Naive thymus-derived CD4-positive, alpha-beta T cell (primary cell): ENCODE measurements around the gene SAMD11. TPM values are rescaled to one million over a fixed set of nuclear protein-coding genes. Genes with fewer than 3 reads are reported as not detected.

Source experiments
- ATAC-seq: fragments of 150-1000 bp; cut with Tn5 transposase; 2 replicates; pipeline ENCODE4 v1.10.0; 2021; ENCODE audit warnings: mild to moderate bottlenecking, moderate library complexity
- CTCF ChIA-PET: fragments of 350-600 bp; sonication (Branson Sonifier 250); formaldehyde crosslinking; loops from one replicate; lab custom pipeline; 2021; ENCODE audit warnings: antibody characterized with exemption; lab: Charles Lee
- POLR2A ChIA-PET: fragments of 350-600 bp; sonication (Branson Sonifier 250); formaldehyde crosslinking; loops from one replicate; lab custom pipeline; 2021; ENCODE audit warnings: antibody characterized with exemption, inconsistent platforms; lab: Charles Lee
- DNase-seq, 9 donors: peaks; one replicate each; pipeline versions ENCODE4 v3.0.0 to v3.0.0-alpha.2; 2020 to 2022; ENCODE audit warnings: mixed read lengths in 1 of 9
- H3K27ac ChIP-seq: one replicate; pipeline ENCODE4 v1.7.0; 2013; ENCODE audit warnings: mild to moderate bottlenecking, low read depth, low read length, moderate library complexity
- H3K27me3 ChIP-seq, 2 donors: one replicate each; pipeline ENCODE4 v1.7.0; 2013; ENCODE audit warnings: low read length in 2 of 2, mild to moderate bottlenecking in 2 of 2, moderate library complexity in 2 of 2; ENCODE audit not compliant: control insufficient read depth in 2 of 2, insufficient read depth in 2 of 2
- H3K36me3 ChIP-seq, 3 experiments: 1 replicate in 2 of 3; 2 replicates in 1 of 3; pipeline ENCODE4 v1.7.0; 2013; ENCODE audit warnings: low read length in 3 of 3, mild to moderate bottlenecking in 3 of 3, moderate library complexity in 1 of 3; ENCODE audit not compliant: insufficient read depth in 3 of 3, control insufficient read depth in 2 of 3
- H3K4me1 ChIP-seq, 2 donors: one replicate each; pipeline ENCODE4 v1.7.0; 2013; ENCODE audit warnings: low read length in 2 of 2, mild to moderate bottlenecking in 2 of 2, moderate library complexity in 1 of 2; ENCODE audit not compliant: control insufficient read depth in 2 of 2, insufficient read depth in 2 of 2
- H3K4me3 ChIP-seq: 2 replicates; pipeline ENCODE4 v1.7.0; 2013; ENCODE audit warnings: mild to moderate bottlenecking, low read length
- H3K9me3 ChIP-seq, 3 experiments: 1 replicate in 2 of 3; 2 replicates in 1 of 3; pipeline ENCODE4 v1.7.0; 2013; ENCODE audit warnings: low read length in 3 of 3; ENCODE audit not compliant: control insufficient read depth in 2 of 3
- H3K27ac Mint-ChIP-seq, 9 donors: one replicate each; pipeline ENCODE4 v1.8.0; 2020 to 2022; ENCODE audit warnings: mixed read lengths in 9 of 9, mild to moderate bottlenecking in 8 of 9, moderate library complexity in 5 of 9, inconsistent platforms in 2 of 9
- H3K27me3 Mint-ChIP-seq, 5 donors: one replicate each; pipeline ENCODE4 v1.8.0; 2021 to 2022; ENCODE audit warnings: mixed read lengths in 5 of 5, mild to moderate bottlenecking in 1 of 5
- H3K36me3 Mint-ChIP-seq, 5 donors: one replicate each; pipeline ENCODE4 v1.8.0; 2020 to 2022; ENCODE audit warnings: mixed read lengths in 5 of 5, mild to moderate bottlenecking in 3 of 5, inconsistent platforms in 1 of 5
- H3K4me1 Mint-ChIP-seq, 7 donors: one replicate each; pipeline ENCODE4 v1.8.0; 2020 to 2022; ENCODE audit warnings: mixed read lengths in 7 of 7, mild to moderate bottlenecking in 3 of 7, inconsistent platforms in 1 of 7
- H3K4me3 Mint-ChIP-seq, 10 donors: one replicate each; pipeline ENCODE4 v1.8.0; 2020 to 2022; ENCODE audit warnings: mild to moderate bottlenecking in 10 of 10, mixed read lengths in 10 of 10, moderate library complexity in 6 of 10, inconsistent platforms in 2 of 10
- H3K9me3 Mint-ChIP-seq, 11 donors: one replicate each; pipeline ENCODE4 v1.8.0; 2020 to 2022; ENCODE audit warnings: mixed read lengths in 11 of 11, mild to moderate bottlenecking in 4 of 11, inconsistent platforms in 1 of 11, moderate library complexity in 1 of 11
- intact Hi-C, 2 donors: fragments of 100-400 bp; cut with micrococcal nuclease; formaldehyde crosslinking; loops; one replicate each; pipeline ENCODE4 v1.15.1; 2023
- polyA plus RNA-seq, 2 donors: library from polyadenylated mRNA; unstranded; fragments of 300-500 nt; fragmentation: Illumina TruSeq; gene quantifications; one replicate each; pipeline ENCODE4 v1.2.3, GENCODE V29; 2021
- total RNA-seq, 6 experiments: library from RNA in 5 of 6; stranded (reverse) in 5 of 6; gene quantifications; 1 replicate in 5 of 6; 2 replicates in 1 of 6; pipeline ENCODE4 v1.2.3 and lab custom pipeline; 2021 to 2026

The SAMD11 gene
- total and polyA plus RNA-seq, 7 experiments from 2014 or later, result 0.10 to 0.24 TPM; not detected in 5

- Histone ChIP-seq H3K36me3 (no peaks in the 10 kb centered on the region), H3K4me1 (peaks cover 3 to 18% of the 10 kb centered on the region in 2 donors), H3K4me3 (no peak overlapping the region), H3K27me3 (peaks cover 3 to 11% of the 10 kb centered on the region in 2 donors), H3K27ac (no peak overlapping the region), H3K9me3 (no peaks in the 10 kb centered on the region)
- H3K27ac Mint-ChIP-seq, result no peak overlapping the region
- intact Hi-C loops, result no loop called here
- POLR2A ChIA-PET, result no interaction called here
- CTCF ChIA-PET, result interaction anchor here (0.6 to 1.0 kb wide), 2 partner anchors 32 to 76 kb away, joined by 3 to 4 read pairs; no protein-coding TSS in a partner anchor
- H3K27me3 Mint-ChIP-seq, result peaks cover 10 to 54% (median 26%) of the 10 kb centered on the region in 5 donors
- DNase-seq (no peak), ATAC-seq (peak; percentile 48)
- no peaks in the 10 kb centered on the region for H3K9me3 Mint-ChIP-seq
- peaks cover 0 to 1% (median 0%) of the 10 kb centered on the region in 5 donors for H3K36me3 Mint-ChIP-seq
- H3K4me3 Mint-ChIP-seq, result peak overlapping the region in 2 of 10 donors; percentile 12 to 30
- peaks cover 4 to 11% (median 10%) of the 10 kb centered on the region in 7 donors for H3K4me1 Mint-ChIP-seq
Measured at GRCh38 chr1:938088-938683, 14.5 kb downstream of the SAMD11 start.

GRCh38 chr1:938711-939489 is 15.2 kb downstream of the SAMD11 start:
- DNase-seq, result no peak
- peak overlapping the region in 3 of 10 donors; percentile 21 to 88 (median 25) for H3K4me3 Mint-ChIP-seq
- no peak overlapping the region for H3K4me3 ChIP-seq
- POLR2A ChIA-PET, result interaction anchor here (0.7 to 1.1 kb wide), 2 partner anchors 28 to 37 kb away, joined by 3 read pairs; no protein-coding TSS in a partner anchor
- H3K9me3 Mint-ChIP-seq, result no peaks in the 10 kb centered on the region
- no peaks in the 10 kb centered on the region for H3K36me3 ChIP-seq
- no peak overlapping the region for H3K27ac ChIP-seq
- peaks cover 3 to 11% of the 10 kb centered on the region in 2 donors for H3K27me3 ChIP-seq
- H3K4me1 Mint-ChIP-seq, result peaks cover 4 to 11% (median 10%) of the 10 kb centered on the region in 7 donors
- H3K27ac Mint-ChIP-seq, result no peak overlapping the region
- CTCF ChIA-PET, result interaction anchor here (0.6 to 1.0 kb wide), 2 partner anchors 33 to 75 kb away, joined by 3 to 4 read pairs; no protein-coding TSS in a partner anchor
- H3K4me1 ChIP-seq, result peaks cover 3 to 18% of the 10 kb centered on the region in 2 donors
- H3K36me3 Mint-ChIP-seq, result peaks cover 0 to 1% (median 0%) of the 10 kb centered on the region in 5 donors
- H3K9me3 ChIP-seq, result no peaks in the 10 kb centered on the region
- intact Hi-C loops, result no loop called here
- ATAC-seq, result no peak
- peaks cover 10 to 50% (median 26%) of the 10 kb centered on the region in 5 donors for H3K27me3 Mint-ChIP-seq

- Mint-ChIP-seq H3K36me3 (peaks cover 0 to 4% (median 0%) of the 10 kb centered on the region in 5 donors), H3K9me3 (no peaks in the 10 kb centered on the region), H3K4me3 (peak overlapping the region in 4 of 10 donors; percentile 16 to 88 (median 36)), H3K27ac (no peak overlapping the region), H3K4me1 (peaks cover 4 to 11% (median 10%) of the 10 kb centered on the region in 7 donors), H3K27me3 (peaks cover 10 to 50% (median 26%) of the 10 kb centered on the region in 5 donors)
- Histone ChIP-seq H3K36me3 (no peaks in the 10 kb centered on the region), H3K9me3 (no peaks in the 10 kb centered on the region), H3K4me3 (no peak overlapping the region), H3K27me3 (peaks cover 3 to 11% of the 10 kb centered on the region in 2 donors), H3K4me1 (peaks cover 3 to 18% of the 10 kb centered on the region in 2 donors), H3K27ac (no peak overlapping the region)
- DNase-seq (no peak), ATAC-seq (no peak)
- CTCF ChIA-PET, result no interaction called here
- POLR2A ChIA-PET, result interaction anchor here (0.7 to 1.1 kb wide), 2 partner anchors 27 to 38 kb away, joined by 3 read pairs; no protein-coding TSS in a partner anchor
- intact Hi-C loops, result no loop called here
Measured at GRCh38 chr1:939511-940106, 15.9 kb downstream of the SAMD11 start.

- Mint-ChIP-seq H3K27me3 (peaks cover 5 to 45% (median 21%) of the 10 kb centered on the region in 5 donors), H3K4me1 (peaks cover 0 to 11% (median 8%) of the 10 kb centered on the region in 7 donors), H3K27ac (no peak overlapping the region), H3K9me3 (no peaks in the 10 kb centered on the region), H3K36me3 (peaks cover 0 to 6% (median 4%) of the 10 kb centered on the region in 5 donors), H3K4me3 (peak overlapping the region; percentile 58 to 88 (median 74))
- H3K36me3 ChIP-seq, result peaks cover 0 to 7% (median 0%) of the 10 kb centered on the region in 3 experiments
- peaks cover 3 to 18% of the 10 kb centered on the region in 2 donors for H3K4me1 ChIP-seq
- H3K27me3 ChIP-seq, result peaks cover 3 to 11% of the 10 kb centered on the region in 2 donors
- CTCF ChIA-PET, result no interaction called here
- POLR2A ChIA-PET, result interaction anchor here (0.6 to 1.1 kb wide), 3 partner anchors 15 to 314 kb away, joined by 3 read pairs; no protein-coding TSS in a partner anchor
- no peak overlapping the region for H3K27ac ChIP-seq
- ATAC-seq (peak; percentile 20), DNase-seq (no peak)
- peak overlapping the region; percentile 24 for H3K4me3 ChIP-seq
- no peaks in the 10 kb centered on the region for H3K9me3 ChIP-seq
- intact Hi-C loops, result no loop called here
Measured at GRCh38 chr1:940107-941014, 16.6 kb downstream of the SAMD11 start.

GRCh38 chr1:941015-941587 is 17.4 kb downstream of the SAMD11 start:
- CTCF ChIA-PET, result no interaction called here
- Mint-ChIP-seq H3K27me3 (peaks cover 5 to 40% (median 17%) of the 10 kb centered on the region in 5 donors), H3K4me3 (peak overlapping the region; percentile 63 to 88 (median 74)), H3K27ac (peak overlapping the region in 2 of 9 donors; percentile 56 to 79), H3K4me1 (peaks cover 0 to 11% (median 8%) of the 10 kb centered on the region in 7 donors), H3K9me3 (no peaks in the 10 kb centered on the region), H3K36me3 (peaks cover 0 to 13% (median 4%) of the 10 kb centered on the region in 5 donors)
- Histone ChIP-seq H3K36me3 (peaks cover 0 to 14% (median 0%) of the 10 kb centered on the region in 3 experiments), H3K27me3 (peaks cover 3 to 11% of the 10 kb centered on the region in 2 donors), H3K27ac (no peak overlapping the region), H3K9me3 (no peaks in the 10 kb centered on the region), H3K4me3 (peak overlapping the region; percentile 24), H3K4me1 (peaks cover 3 to 18% of the 10 kb centered on the region in 2 donors)
- DNase-seq (no peak), ATAC-seq (no peak)
- intact Hi-C loops, result no loop called here
- POLR2A ChIA-PET, result interaction anchor here (0.5 to 0.7 kb wide), 4 partner anchors 14 to 434 kb away, joined by 3 read pairs; no protein-coding TSS in a partner anchor
